ENCODE measurements around the gene RPF1.

GRCh38 chr1:84538599-84538998 lies 59.5 kb downstream of the RPF1 start:
- no peak for TF ChIP-seq POLR2A (IDR thresholded peaks at IDR 0.05)
- no peak for TF ChIP-seq CTCF (IDR thresholded peaks at IDR 0.05 in 4 of 5, conservative IDR thresholded peaks at IDR 0.05 in 1 of 5)
